AG09309 (cell line): ENCODE results near the gene MRGPRF.
"Not testable (repeated sequence)": the region's sequence is repeated elsewhere in the genome, so short reads cannot be mapped to it uniquely, and the experiment has no call there.

Source experiments
- DNase-seq: peaks from one replicate; pipeline ENCODE4 v3.0.0-alpha.2; 2010; ENCODE audit warnings: low read depth
- H3K4me3 ChIP-seq: 2 replicates; pipeline ENCODE4 v1.5.1; 2011; ENCODE audit warnings: mild to moderate bottlenecking, low read depth, low read length, moderate library complexity; ENCODE audit not compliant: control insufficient read depth
- CTCF ChIP-seq: IDR thresholded peaks from 2 replicates; pipeline ENCODE4 v1.5.1; 2011; ENCODE audit warnings: mild to moderate bottlenecking, low read depth, low read length, inconsistent platforms; ENCODE audit not compliant: insufficient read depth, control insufficient read depth; ENCODE audit errors: missing control alignments

The MRGPRF gene

GRCh38 chr11:68976563-68976962, 36.5 kb downstream of the MRGPRF start:
- TF ChIP-seq CTCF: no peak
- no peak overlapping the region for H3K4me3 ChIP-seq
- DNase-seq: peak; percentile 8

GRCh38 chr11:68976095-68976494, 37.0 kb downstream of the MRGPRF start:
- no peak overlapping the region for H3K4me3 ChIP-seq
- no peak for DNase-seq
- no peak for TF ChIP-seq CTCF

- no peak for DNase-seq
- no peak overlapping the region for H3K4me3 ChIP-seq
- no peak for TF ChIP-seq CTCF
Observed at GRCh38 chr11:68974421-68975194, 38.4 kb downstream of the MRGPRF start.

GRCh38 chr11:68973706-68974105, 39.3 kb downstream of the MRGPRF start:
- not testable (repeated sequence) for H3K4me3 ChIP-seq

GRCh38 chr11:68973219-68973618, 39.8 kb downstream of the MRGPRF start:
- no peak overlapping the region for H3K4me3 ChIP-seq
- DNase-seq: no peak
- TF ChIP-seq CTCF: no peak

More at GRCh38 chr11:68973706-68974105, 39.3 kb downstream of the MRGPRF start:
- DNase-seq: not testable (repeated sequence)

- no peak overlapping the region for H3K4me3 ChIP-seq
- no peak for DNase-seq
- TF ChIP-seq CTCF: no peak
Observed at GRCh38 chr11:68970921-68971636, 42.0 kb downstream of the MRGPRF start.

GRCh38 chr11:68969386-68969785, 43.7 kb downstream of the MRGPRF start:
- TF ChIP-seq CTCF: no peak
- H3K4me3 ChIP-seq: no peak overlapping the region
- no peak for DNase-seq
